Psoas muscle (tissue), 8 donors: ENCODE results near the gene HERC6. TPM values are rescaled to one million over a fixed set of nuclear protein-coding genes. Genes with fewer than 3 reads are reported as not detected.

Experiments used
- ATAC-seq, 4 donors: fragments of 200-7000 bp; cut with Tn5 transposase; one replicate each; pipeline ENCODE4 v1.9.1; 2020; ENCODE audit warnings: moderate library complexity in 3 of 4, mild to moderate bottlenecking in 2 of 4
- DNase-seq, 2 donors: peaks; one replicate each; pipeline ENCODE4 v3.0.0-alpha.2; 2020
- H3K27ac ChIP-seq: fragments of 200-600 bp; one replicate; pipeline ENCODE4 v1.8.0; 2022
- H3K27me3 ChIP-seq, 3 donors: fragments of 200-600 bp in 1 of 3; one replicate each; pipeline versions ENCODE4 v1.6.1 to v1.8.0; 2013 to 2022; ENCODE audit warnings: low read length in 2 of 3, mild to moderate bottlenecking in 2 of 3, moderate library complexity in 1 of 3; ENCODE audit not compliant: insufficient read depth in 3 of 3
- H3K36me3 ChIP-seq, 2 donors: fragments of 200-600 bp in 1 of 2; one replicate each; pipeline versions ENCODE4 v1.6.1 to v1.8.0; 2013 to 2022; ENCODE audit warnings: low read depth in 1 of 2, mild to moderate bottlenecking in 1 of 2, moderate library complexity in 1 of 2; ENCODE audit not compliant: insufficient read depth in 1 of 2
- H3K4me1 ChIP-seq: fragments of 200-600 bp; one replicate; pipeline ENCODE4 v1.8.0; 2022
- H3K4me3 ChIP-seq: fragments of 200-600 bp; one replicate; pipeline ENCODE4 v1.8.0; 2022; ENCODE audit warnings: mild to moderate bottlenecking
- H3K9me3 ChIP-seq: fragments of 200-600 bp; one replicate; pipeline ENCODE4 v1.8.0; 2022
- WGBS, 3 donors: extraction: QIAGEN DNeasy Blood & Tissue Kit; methylation state at CpG; one replicate each; pipeline versions ENCODE4 v1.1.6 to v1.1.7; 2013; 5-methylcytosine and 5-hydroxymethylcytosine counted together
- intact Hi-C, 2 donors: fragments of 100-400 bp; cut with DNase I; formaldehyde crosslinking; loops; one replicate each; pipeline versions ENCODE4 v1.11.0 to v1.14.2; 2022
- polyA plus RNA-seq, 3 donors: library from polyadenylated mRNA; stranded (reverse); fragments of 200-250 nt; gene quantifications; one replicate each; pipeline ENCODE4 v1.2.3, GENCODE V29; 2013
- total RNA-seq, 4 donors: library from RNA; stranded (reverse); fragmentation: NEBNext Ultra II Directional in 2 of 4; extraction: Animal tissue kit (Norgen Biotek cat#: 25700) in 2 of 4; gene quantifications; one replicate each; pipeline versions ENCODE4 v1.2.1 to v1.2.4, GENCODE V29; 2021 to 2023
- TF ChIP-seq, protein P1 (sequence below): fragments of 200-600 bp; IDR thresholded peaks from one replicate; pipeline ENCODE4 v1.8.0; 2022; ENCODE audit warnings: antibody characterized with exemption
- donor health status: healthy with polysubstance abuse.
- donor health status: DM: no; HTN: no; CAD: no; lungs with moderate emphysema.
- donor health status: Bipolar disorder and iron deficiency.
- donor health status: healthy.
- donor health status: DM: yes; HTN: yes; CAD: no.
- donor health status: DM: no; HTN: no; CAD: no.
- donor health status: DM: no; HTN: no; CAD: no.
- donor health status: DM: yes; HTN: yes; CAD: no.

HERC6 gene
- total and polyA plus RNA-seq, 7 donors, result 0.53 to 2.7 (median 0.92) TPM

DNA sequence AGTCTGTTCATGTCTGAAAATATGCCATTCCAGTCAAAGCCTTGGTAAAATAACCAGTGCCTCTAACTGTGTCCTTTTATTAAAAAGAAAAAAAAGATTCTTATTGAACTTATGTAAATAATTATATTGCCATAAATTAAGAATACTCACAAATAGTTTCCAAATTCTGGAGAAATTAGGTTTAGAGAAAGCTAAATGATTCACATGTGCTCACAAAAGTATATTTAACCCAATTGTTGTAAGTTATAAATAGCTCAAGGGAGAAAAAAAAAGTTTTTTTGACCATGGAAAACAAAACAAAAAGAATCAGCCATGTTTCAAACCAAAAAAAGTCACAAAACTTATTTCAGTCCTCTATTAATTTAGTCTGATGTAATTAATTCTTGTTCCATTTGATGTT lies 25.3 kb upstream of the HERC6 start:
- TF ChIP-seq, protein P1, sequence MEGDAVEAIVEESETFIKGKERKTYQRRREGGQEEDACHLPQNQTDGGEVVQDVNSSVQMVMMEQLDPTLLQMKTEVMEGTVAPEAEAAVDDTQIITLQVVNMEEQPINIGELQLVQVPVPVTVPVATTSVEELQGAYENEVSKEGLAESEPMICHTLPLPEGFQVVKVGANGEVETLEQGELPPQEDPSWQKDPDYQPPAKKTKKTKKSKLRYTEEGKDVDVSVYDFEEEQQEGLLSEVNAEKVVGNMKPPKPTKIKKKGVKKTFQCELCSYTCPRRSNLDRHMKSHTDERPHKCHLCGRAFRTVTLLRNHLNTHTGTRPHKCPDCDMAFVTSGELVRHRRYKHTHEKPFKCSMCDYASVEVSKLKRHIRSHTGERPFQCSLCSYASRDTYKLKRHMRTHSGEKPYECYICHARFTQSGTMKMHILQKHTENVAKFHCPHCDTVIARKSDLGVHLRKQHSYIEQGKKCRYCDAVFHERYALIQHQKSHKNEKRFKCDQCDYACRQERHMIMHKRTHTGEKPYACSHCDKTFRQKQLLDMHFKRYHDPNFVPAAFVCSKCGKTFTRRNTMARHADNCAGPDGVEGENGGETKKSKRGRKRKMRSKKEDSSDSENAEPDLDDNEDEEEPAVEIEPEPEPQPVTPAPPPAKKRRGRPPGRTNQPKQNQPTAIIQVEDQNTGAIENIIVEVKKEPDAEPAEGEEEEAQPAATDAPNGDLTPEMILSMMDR, result no peak
- ATAC-seq (no peak), DNase-seq (no peak)
- Histone ChIP-seq H3K9me3 (no peaks in the 10 kb centered on the region), H3K4me3 (no peak overlapping the region), H3K27ac (no peak overlapping the region), H3K4me1 (no peaks in the 10 kb centered on the region), H3K36me3 (no peaks in the 10 kb centered on the region), H3K27me3 (no peaks in the 10 kb centered on the region)
- intact Hi-C loops, result no loop called here

DNA sequence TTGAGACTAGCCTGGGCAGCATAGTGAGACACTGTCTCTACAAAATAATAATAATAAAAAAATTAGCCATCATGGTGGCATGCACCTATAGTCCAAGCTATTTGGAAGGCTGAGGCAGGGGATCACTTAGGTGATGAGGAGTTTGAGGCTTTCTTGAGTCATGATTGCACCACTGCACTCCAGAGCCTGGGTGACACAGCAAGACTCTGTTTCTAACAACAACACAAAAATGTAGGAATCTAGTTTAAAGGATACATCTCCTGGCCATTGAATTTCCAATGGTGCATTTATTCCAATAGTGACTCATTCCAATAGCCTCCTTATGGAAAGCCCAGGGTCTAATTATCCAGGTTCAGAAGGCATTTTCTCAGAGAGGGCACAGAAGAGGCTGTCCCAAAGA lies 21.9 kb upstream of the HERC6 start:
- TF ChIP-seq, protein P1, result no peak
- Histone ChIP-seq H3K4me1 (no peaks in the 10 kb centered on the region), H3K4me3 (no peak overlapping the region), H3K27me3 (no peaks in the 10 kb centered on the region), H3K9me3 (no peaks in the 10 kb centered on the region), H3K27ac (peak overlapping the region; percentile 38), H3K36me3 (no peaks in the 10 kb centered on the region)
- DNase-seq (no peak), ATAC-seq (no peak)
- intact Hi-C loops, result no loop called here

DNA sequence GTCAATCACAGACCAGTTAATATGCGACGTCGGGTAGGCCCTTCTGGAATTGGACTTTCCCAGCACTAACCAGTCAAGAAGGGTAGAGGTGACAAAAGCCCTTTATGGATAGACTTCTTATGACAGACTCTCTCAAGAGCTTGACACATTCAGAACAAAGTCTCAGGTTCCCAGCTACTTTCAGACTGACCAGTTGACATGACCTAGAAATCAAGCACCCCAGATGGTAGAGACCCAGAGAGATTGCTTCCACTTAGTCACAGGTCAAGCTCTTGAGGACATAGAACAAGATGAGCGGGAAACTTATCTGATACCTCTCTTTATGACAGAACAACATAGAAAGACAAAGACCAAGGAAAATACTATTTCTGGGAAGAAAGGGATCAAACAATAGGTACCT lies 21.4 kb upstream of the HERC6 start:
- Histone ChIP-seq H3K9me3 (no peaks in the 10 kb centered on the region), H3K27me3 (no peaks in the 10 kb centered on the region), H3K36me3 (no peaks in the 10 kb centered on the region), H3K4me3 (no peak overlapping the region), H3K4me1 (no peaks in the 10 kb centered on the region), H3K27ac (peak overlapping the region; percentile 38)
- DNase-seq, result no peak
- ATAC-seq, result peak in 2 of 4 donors; percentile 55 to 77
- WGBS, 3 donors, result 79 to 94% (median 90%) methylated on average over 4 of the region's 4 CpGs
- intact Hi-C loops, result no loop called here
- TF ChIP-seq, protein P1, result no peak

DNA sequence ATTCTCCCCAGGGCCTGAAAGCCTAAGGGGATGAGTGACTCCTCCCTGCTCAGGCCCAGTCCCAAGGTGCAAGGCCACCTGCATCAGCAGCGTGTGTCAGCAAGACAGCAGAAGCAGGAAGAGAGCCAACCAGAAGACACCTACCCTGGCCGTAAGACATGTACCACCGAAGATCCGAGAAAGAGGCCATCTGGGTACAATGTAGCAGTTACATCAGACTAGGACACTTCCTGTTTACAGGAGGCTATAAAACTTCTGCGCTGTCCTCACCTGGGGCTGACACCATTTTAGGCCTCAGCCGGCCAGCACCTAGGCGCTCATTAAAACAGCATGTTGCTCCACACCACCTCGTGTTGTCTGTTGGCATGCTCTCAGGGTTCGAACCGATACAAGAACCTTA lies 19.1 kb upstream of the HERC6 start:
- ATAC-seq (no peak), DNase-seq (no peak)
- TF ChIP-seq, protein P1, result no peak
- Histone ChIP-seq H3K27ac (no peak overlapping the region), H3K9me3 (no peaks in the 10 kb centered on the region), H3K4me1 (no peaks in the 10 kb centered on the region), H3K36me3 (no peaks in the 10 kb centered on the region), H3K27me3 (no peaks in the 10 kb centered on the region), H3K4me3 (no peak overlapping the region)
- intact Hi-C loops, result no loop called here
- 94 to 97% (median 96%) methylated on average over 10 of the region's 10 CpGs for WGBS, 3 donors

DNA sequence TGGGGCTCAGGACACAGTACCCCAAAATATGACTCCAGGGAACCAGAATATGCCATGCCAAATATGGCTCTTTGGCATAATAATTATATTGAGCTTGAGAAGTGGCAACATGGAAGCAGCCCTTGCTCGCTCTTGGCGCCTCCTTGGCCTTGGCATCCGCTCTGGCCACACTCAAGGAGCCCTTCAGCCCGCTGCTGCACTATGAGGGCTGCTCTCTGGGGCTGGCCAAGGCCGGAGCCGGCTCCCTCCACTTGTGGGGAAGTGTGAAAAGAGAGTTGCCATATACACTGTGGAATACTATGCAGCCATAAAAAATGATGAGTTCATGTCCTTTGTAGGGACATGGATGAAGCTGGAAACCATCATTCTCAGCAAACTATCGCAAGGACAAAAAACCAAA lies 18.4 kb upstream of the HERC6 start:
- ATAC-seq (no peak), DNase-seq (no peak)
- Histone ChIP-seq H3K4me3 (no peak overlapping the region), H3K4me1 (no peaks in the 10 kb centered on the region), H3K27ac (no peak overlapping the region), H3K36me3 (no peaks in the 10 kb centered on the region), H3K9me3 (no peaks in the 10 kb centered on the region), H3K27me3 (no peaks in the 10 kb centered on the region)
- intact Hi-C loops, result no loop called here
- 86 to 95% (median 90%) methylated on average over 6 of the region's 7 CpGs for WGBS, 3 donors
- TF ChIP-seq, protein P1, result no peak
